Osteoblast (primary cell): ENCODE results near the gene ANKRD53. TPM values are rescaled to one million over a fixed set of nuclear protein-coding genes. Genes with fewer than 3 reads are reported as not detected.

Experiments used
- DNase-seq: peaks from one replicate; pipeline ENCODE4 v3.0.0; 2011; ENCODE audit warnings: low spot score, mixed read lengths; ENCODE audit not compliant: insufficient read length; ENCODE audit errors: missing footprints
- H2AFZ ChIP-seq: 2 replicates; pipeline ENCODE4 v1.6.0; 2011; ENCODE audit warnings: mild to moderate bottlenecking, low read length
- H3K27ac ChIP-seq: 2 replicates; pipeline ENCODE4 v1.5.1; 2011; ENCODE audit warnings: mild to moderate bottlenecking, low read depth, low read length, moderate library complexity
- H3K27me3 ChIP-seq: 2 replicates; pipeline ENCODE4 v1.6.0; 2012; ENCODE audit warnings: mild to moderate bottlenecking, control low read depth, inconsistent platforms, low read length, moderate library complexity; ENCODE audit not compliant: insufficient read depth
- H3K36me3 ChIP-seq: 2 replicates; pipeline ENCODE4 v1.5.1; 2011; ENCODE audit warnings: mild to moderate bottlenecking, low read length, control low read depth, moderate library complexity; ENCODE audit not compliant: insufficient read depth
- H3K4me1 ChIP-seq: 2 replicates; pipeline ENCODE4 v1.5.1; 2011; ENCODE audit warnings: mild to moderate bottlenecking, low read length, control low read depth, moderate library complexity; ENCODE audit not compliant: insufficient read depth
- H3K4me2 ChIP-seq: 2 replicates; pipeline ENCODE4 v1.6.0; 2011; ENCODE audit warnings: mild to moderate bottlenecking, low read length; ENCODE audit not compliant: insufficient read depth
- H3K4me3 ChIP-seq: fragments of 200-600 bp; sonication (generic); 3 replicates; pipeline ENCODE4 v1.5.1; 2012; ENCODE audit warnings: mild to moderate bottlenecking, low read length, inconsistent platforms; ENCODE audit not compliant: insufficient read depth
- H3K79me2 ChIP-seq: 2 replicates; pipeline ENCODE4 v1.6.0; 2012; ENCODE audit warnings: mild to moderate bottlenecking, low read length, control low read depth, inconsistent platforms; ENCODE audit not compliant: insufficient read depth
- H3K9me3 ChIP-seq: 2 replicates; pipeline ENCODE4 v1.5.1; 2011; ENCODE audit warnings: low read depth, low read length, control low read depth
- H4K20me1 ChIP-seq: 2 replicates; pipeline ENCODE4 v1.6.0; 2012; ENCODE audit warnings: mild to moderate bottlenecking, low read length, control low read depth; ENCODE audit not compliant: insufficient read depth
- CTCF ChIP-seq: IDR thresholded peaks from 2 replicates; pipeline ENCODE4 v1.5.1; 2011; ENCODE audit warnings: mild to moderate bottlenecking, low read depth, low read length, moderate library complexity; ENCODE audit errors: extremely low read depth
- total RNA-seq: library from RNA; depleted of rRNA; stranded (reverse); fragments of >200 nt; gene quantifications from 2 replicates; pipeline ENCODE4 v1.2.3, GENCODE V29; 2012

Gene ANKRD53
- total RNA-seq, 1 donor = 1.1 TPM

GRCh38 chr2:70983506-70984227 is 5.2 kb downstream of the ANKRD53 start:
- H4K20me1 ChIP-seq = peaks cover 3% of the 10 kb centered on the region
- H3K79me2 ChIP-seq = no peaks in the 10 kb centered on the region
- H3K4me3 ChIP-seq = no peak overlapping the region
- TF ChIP-seq CTCF = no peak
- H2AFZ ChIP-seq = no peak overlapping the region
- H3K27ac ChIP-seq = no peak overlapping the region
- H3K4me2 ChIP-seq = no peak overlapping the region
- no peaks in the 10 kb centered on the region for H3K9me3 ChIP-seq
- no peaks in the 10 kb centered on the region for H3K27me3 ChIP-seq
- peak; percentile 53 for DNase-seq
- no peaks in the 10 kb centered on the region for H3K4me1 ChIP-seq
- peaks cover 27% of the 10 kb centered on the region for H3K36me3 ChIP-seq

- no peak overlapping the region for H2AFZ ChIP-seq
- peaks cover 32% of the 10 kb centered on the region for H3K36me3 ChIP-seq
- H4K20me1 ChIP-seq = peaks cover 4% of the 10 kb centered on the region
- H3K27me3 ChIP-seq = no peaks in the 10 kb centered on the region
- no peak overlapping the region for H3K27ac ChIP-seq
- peak; percentile 10 for DNase-seq
- TF ChIP-seq CTCF = no peak
- no peaks in the 10 kb centered on the region for H3K9me3 ChIP-seq
- no peak overlapping the region for H3K4me2 ChIP-seq
- no peaks in the 10 kb centered on the region for H3K4me1 ChIP-seq
- no peaks in the 10 kb centered on the region for H3K79me2 ChIP-seq
- H3K4me3 ChIP-seq = no peak overlapping the region
Measured at GRCh38 chr2:70984228-70984575, 5.8 kb downstream of the ANKRD53 start.

GRCh38 chr2:70984576-70985282 is 6.3 kb downstream of the ANKRD53 start:
- Histone ChIP-seq H3K36me3 (peaks cover 37% of the 10 kb centered on the region), H4K20me1 (peaks cover 9% of the 10 kb centered on the region), H3K79me2 (no peaks in the 10 kb centered on the region), H3K4me2 (no peak overlapping the region), H3K9me3 (no peaks in the 10 kb centered on the region), H3K27me3 (no peaks in the 10 kb centered on the region), H3K4me1 (no peaks in the 10 kb centered on the region), H3K4me3 (no peak overlapping the region), H3K27ac (no peak overlapping the region), H2AFZ (no peak overlapping the region)
- DNase-seq = peak; percentile 97
- TF ChIP-seq CTCF = peak; percentile 70

- peaks cover 42% of the 10 kb centered on the region for H3K36me3 ChIP-seq
- no peak overlapping the region for H2AFZ ChIP-seq
- H3K4me1 ChIP-seq = no peaks in the 10 kb centered on the region
- H3K79me2 ChIP-seq = peaks cover 1% of the 10 kb centered on the region
- H3K27ac ChIP-seq = no peak overlapping the region
- no peak overlapping the region for H3K4me2 ChIP-seq
- peak; percentile 86 for DNase-seq
- H4K20me1 ChIP-seq = peaks cover 9% of the 10 kb centered on the region
- TF ChIP-seq CTCF = no peak
- H3K4me3 ChIP-seq = no peak overlapping the region
- H3K27me3 ChIP-seq = no peaks in the 10 kb centered on the region
- no peaks in the 10 kb centered on the region for H3K9me3 ChIP-seq
Measured at GRCh38 chr2:70985283-70985688, 6.9 kb downstream of the ANKRD53 start.
